Measurements from ENCODE around the gene CES3.

DNA sequence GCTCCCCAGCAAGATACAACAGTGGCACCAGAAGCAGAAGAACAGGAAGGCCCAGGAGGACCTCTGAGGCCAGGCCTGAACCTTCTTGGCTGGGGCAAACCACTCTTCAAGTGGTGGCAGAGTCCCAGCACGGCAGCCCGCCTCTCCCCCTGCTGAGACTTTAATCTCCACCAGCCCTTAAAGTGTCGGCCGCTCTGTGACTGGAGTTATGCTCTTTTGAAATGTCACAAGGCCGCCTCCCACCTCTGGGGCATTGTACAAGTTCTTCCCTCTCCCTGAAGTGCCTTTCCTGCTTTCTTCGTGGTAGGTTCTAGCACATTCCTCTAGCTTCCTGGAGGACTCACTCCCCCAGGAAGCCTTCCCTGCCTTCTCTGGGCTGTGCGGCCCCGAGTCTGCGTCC lies 11.9 kb downstream of the CES3 start:
- TF ChIP-seq POLR2A (IDR thresholded peaks at IDR 0.05; ENCODE audit: low read depth, low read length): no peak
- no peak for TF ChIP-seq POLR2AphosphoS5 (IDR thresholded peaks at IDR 0.05; ENCODE audit: low read depth, low read length)
